G401.6 (cell line): ENCODE measurements around the gene STAG2.
"Not testable (repeated sequence)": the region's sequence is repeated elsewhere in the genome, so short reads cannot be mapped to it uniquely, and the experiment has no call there.

Experiments used
- FAIRE-seq: peaks from 2 replicates; lab custom pipeline; 2012; peaks lifted over from hg19 to GRCh38; lab: Jason Lieb, UNC

The STAG2 gene

DNA sequence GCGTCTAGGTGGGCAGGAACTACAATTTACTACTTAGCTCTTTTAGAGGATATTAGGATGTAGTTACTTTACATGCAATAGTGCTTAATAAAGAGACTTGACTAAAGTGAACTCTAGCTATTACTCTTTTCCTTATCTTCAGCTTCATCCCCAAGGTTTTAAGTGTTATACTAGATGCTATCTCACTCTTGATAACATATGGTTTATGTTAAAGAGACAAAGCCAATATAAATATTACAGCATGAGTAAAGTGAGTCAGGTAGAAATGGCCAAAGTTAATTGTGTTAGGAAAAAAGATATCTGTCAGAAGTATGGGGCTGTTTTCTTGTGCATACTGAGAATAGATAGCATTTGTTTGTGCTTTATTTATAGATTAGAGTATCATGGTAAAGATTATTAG, 80.5 kb downstream of the STAG2 start:
- FAIRE-seq: no peak

DNA sequence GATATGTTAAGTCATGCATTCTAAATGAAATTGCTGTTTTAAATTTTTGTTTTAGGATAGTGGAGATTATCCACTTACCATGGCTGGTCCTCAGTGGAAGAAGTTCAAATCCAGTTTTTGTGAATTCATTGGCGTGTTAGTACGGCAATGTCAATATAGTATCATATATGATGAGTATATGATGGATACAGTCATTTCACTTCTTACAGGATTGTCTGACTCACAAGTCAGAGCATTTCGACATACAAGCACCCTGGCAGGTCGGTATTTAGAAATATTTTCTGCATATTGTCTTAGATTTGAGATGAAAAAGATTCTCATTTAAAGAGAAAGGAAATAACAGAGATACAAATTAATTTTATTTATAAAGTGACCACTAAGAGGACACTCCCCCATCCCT, 83.6 kb downstream of the STAG2 start:
- FAIRE-seq: no peak

DNA sequence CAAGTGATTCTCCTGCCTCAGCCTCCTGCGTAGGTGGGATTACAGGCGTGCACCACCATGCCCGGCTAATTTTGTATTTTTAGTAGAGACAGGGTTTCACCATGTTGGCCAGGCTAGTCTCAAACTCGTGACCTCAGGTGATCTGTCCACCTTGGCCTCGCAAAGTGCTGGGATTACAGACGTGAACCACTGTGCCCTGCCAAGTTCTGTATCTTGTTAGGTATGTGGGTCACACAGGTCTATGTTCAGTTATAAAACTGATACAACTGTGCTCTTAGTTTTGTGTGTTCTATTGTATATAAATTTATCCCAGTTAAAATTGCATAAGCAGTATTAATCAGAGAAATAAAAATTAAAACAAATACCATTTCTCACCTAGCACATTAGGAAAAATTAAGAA, 122.9 kb downstream of the STAG2 start:
- FAIRE-seq: not testable (repeated sequence)

DNA sequence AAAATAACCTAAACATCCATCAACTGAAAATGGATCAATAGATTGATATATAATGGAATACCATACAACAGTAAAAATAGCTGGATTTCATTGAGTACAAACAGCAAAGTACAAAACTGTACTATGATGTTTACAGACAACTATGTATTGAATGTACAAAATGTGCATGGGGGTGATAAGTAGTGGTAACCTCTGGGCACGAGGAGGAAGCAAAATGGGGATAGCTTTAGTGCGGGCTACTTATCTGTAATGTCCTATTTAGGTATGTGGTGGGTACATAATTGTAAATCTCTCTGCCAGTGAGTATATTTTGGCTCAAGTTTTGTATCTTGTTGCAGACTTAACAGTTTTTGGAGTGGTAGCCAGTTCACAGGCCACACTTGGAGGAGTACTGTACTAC, 123.6 kb downstream of the STAG2 start:
- no peak for FAIRE-seq

DNA sequence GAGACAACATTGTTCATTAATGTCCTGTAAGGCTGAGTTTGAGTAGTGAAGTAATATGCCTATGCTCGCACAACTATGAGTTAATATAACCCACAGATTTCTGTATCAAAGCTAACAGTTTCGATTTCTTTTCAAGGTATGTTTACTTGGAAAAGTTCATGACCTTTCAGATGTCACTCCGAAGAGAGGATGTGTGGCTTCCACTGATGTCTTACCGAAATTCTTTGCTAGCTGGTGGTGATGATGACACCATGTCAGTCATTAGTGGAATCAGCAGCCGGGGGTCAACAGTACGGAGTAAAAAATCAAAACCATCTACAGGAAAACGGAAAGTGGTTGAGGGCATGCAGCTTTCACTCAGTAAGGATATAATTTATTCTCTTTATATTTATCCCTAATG, 124.9 kb downstream of the STAG2 start:
- FAIRE-seq: no peak

DNA sequence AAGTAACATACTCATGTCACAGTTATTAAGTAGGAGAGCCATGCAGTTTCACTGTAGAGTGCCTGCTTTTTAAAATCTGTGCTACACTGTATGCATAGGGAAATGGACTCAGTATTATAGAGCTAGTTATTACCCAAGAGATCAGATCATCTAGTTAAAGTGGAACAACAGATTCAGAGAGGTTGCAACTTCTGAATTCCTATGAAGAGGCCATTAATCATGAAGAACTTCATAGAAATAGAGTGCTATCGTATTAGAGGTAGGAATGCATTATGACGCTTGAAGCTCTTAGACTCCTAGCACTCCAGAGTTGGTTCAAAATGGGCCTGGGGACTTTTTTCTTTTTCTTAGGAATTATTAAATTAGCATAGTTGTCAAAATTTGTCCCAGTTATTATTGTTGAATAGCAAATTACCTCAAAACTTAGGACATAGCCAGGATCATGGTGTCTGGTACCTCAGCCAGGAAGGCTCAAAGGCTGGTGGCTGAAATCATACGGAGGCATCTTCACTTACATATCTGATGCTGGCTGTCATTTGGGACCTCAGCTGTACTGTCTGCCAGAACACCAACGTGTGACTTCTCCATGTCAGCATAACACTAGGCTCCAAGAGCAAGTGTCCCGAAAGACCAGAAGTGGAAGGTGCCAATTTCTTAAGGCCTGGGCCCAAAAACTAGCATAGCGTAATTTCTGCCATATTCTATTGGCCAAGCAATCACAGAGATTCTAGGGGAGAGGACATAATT, 125.7 kb downstream of the STAG2 start:
- FAIRE-seq: no peak

DNA sequence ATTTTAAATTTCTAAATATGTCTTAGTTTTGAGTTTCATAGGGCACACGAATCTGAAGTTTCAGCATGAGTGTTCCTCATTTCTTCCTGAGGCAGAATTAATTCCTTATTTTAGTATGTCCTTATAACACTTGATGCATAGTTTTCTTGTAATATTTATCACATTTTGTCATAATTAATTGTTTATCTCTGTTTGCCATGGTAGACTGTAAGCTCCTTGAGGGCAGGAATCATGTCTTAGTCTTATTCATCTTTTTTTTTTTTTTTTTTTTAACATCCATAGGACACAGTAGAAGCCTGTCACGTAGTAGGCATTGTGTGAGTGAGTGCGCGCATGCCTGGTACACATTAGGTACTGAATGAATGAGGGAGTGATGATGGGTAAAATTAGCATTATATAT, 131.7 kb downstream of the STAG2 start:
- no peak for FAIRE-seq

DNA sequence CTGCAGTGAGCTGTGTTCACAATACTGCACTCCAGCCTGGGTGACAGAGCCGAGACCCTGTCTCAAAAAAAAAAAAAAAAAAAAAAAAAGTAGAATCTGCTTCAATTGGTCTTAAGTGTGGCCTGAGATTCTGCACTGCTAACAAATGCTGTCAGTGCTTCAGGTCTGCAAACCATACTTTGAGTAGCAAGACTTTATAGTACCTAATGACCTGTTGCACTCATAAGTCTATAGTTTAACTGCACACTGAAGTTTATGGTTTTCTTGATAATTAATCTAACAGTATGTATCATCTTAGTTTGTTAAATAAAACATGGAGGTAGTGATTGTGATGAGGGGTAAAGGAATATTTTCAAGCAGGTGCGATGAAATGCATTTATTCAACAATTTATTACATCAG, 135.6 kb downstream of the STAG2 start:
- FAIRE-seq: no peak

DNA sequence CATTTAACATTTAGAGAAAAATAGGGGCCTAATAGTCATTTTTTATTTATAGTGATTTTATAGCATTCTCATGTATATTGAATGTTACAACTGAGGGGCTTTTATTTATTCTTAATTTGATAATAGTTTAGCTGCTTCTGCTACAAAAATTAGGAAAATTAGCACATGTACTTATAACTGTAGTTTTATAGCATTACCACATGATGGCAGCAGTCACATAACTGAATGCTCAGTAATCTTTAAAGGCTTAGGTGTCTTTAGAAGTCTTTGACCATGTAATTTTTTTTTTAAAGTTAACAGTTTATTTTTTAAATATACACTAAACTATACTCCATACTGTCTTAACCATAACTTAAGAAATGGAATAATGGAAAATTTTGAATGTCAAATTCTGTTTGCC, 136.6 kb downstream of the STAG2 start:
- peak; percentile 95 for FAIRE-seq

DNA sequence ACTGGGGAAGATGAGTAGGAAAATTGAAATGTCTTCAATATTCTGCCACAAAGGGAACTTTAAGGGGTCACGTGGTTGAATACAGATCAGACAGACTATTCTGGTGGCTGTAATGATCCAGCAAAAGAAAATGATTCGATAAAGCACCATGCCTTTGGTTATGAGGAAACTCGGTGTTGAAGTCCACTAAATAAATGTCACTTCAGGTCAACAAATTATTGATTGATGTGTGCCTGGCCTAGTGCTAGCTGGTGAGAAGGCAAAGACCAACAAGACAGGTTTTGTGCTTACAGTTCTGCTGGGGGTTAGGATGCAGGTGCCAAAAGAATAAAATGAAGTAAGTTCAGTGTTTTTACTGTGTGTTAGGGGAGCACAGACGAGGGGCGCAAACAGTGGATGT, 142.5 kb downstream of the STAG2 start:
- no peak for FAIRE-seq

DNA sequence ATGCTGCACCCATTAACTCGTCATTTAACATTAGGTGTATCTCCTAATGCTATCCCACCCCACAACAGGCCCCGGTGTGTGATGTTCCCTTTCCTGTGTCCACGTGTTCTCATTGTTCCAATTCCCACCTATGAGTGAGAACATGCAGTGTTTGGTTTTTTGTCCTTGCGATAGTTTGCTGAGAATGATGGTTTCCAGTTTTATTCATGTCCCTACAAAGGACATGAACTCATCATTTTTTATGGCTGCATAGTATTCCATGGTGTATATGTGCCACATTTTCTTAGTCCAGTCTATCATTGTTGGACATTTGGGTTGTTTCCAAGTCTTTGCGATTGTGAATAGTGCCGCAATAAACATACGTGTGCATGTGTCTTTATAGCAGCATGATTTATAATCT, 143.0 kb downstream of the STAG2 start:
- not testable (repeated sequence) for FAIRE-seq

DNA sequence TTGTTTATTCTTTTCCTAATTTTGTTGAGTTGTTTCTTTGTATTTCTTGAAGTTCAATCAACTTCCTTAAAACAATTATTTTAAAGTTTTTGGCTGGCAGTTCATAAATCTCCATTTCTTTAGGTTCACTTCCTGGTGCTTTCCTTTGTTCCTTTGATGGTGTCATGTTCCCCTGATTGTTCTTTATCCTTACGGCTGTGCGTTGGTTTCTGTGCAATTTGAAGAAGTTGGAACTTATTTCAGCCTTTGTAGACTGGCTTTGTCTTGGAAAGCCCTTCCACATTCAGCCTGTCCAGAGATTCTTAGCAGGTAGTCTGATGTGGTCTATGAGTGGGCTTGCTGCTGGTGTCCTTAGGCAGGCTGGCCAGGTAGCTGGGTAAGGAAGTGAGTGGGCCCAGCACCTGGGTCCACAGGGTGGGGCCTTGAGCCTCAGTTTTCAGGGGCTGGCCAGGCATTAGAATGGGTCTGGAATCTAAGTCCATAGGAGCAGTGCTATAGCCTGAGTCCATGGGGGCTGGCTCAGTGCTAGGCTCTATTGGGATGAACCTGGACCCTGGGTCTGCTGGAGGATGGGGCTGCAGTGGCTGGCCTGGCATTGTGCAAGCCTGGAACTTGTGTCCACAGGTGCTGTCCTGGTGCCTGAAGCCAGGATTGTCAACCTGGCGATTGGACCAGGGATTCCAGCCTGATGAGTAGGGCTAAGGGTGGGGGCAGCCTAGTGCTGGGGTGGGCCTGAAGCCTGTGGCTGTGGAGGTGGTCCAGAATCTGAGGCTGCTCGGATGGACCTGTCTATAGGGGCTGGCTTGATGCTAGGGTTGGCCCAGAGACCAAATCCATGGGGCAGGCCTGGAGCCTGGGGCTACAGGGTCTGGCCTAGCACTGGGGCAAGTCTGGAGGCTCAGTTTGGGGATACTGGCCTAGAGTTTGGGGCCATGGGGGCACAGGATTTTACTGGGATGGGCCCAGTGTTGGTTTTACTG, 152.4 kb downstream of the STAG2 start:
- FAIRE-seq: no peak

DNA sequence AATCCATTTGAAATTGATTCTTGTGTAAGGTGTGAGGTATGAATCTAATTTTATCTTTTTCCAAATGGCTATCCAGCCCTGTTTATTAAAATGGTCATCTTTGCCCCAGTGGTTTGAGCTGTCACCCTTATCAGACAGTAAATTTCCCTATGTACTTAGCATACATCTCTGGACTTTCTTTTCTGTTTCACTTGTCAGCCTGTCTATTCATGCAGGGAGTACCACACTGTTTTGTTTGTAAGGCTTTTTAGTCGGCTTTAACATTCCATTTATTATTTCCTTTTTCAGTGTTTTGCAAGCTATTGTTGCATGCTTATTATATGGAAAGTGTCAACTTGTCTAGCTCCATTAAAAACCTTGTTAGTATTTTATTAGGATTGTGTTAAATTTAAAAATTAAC, 155.8 kb downstream of the STAG2 start:
- no peak for FAIRE-seq

DNA sequence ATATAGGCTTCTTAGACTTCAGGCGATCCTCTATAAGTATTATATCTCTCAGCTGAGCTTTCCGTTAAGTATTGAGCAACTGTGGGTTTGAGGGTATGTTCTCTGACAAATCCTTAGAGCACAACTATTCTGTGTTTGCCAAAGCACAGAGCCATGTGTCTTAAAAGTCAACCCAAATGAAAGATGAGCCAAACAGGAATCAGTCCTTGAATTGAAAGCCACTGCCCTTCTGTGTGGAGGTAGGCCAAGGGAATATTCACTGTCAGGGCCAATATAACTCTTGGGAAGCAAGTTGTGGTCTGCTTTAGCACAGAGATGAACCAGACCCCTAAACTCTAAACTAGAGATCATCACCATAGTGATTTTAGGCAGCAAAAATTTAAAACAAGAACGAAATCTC, 164.0 kb downstream of the STAG2 start:
- FAIRE-seq: no peak

DNA sequence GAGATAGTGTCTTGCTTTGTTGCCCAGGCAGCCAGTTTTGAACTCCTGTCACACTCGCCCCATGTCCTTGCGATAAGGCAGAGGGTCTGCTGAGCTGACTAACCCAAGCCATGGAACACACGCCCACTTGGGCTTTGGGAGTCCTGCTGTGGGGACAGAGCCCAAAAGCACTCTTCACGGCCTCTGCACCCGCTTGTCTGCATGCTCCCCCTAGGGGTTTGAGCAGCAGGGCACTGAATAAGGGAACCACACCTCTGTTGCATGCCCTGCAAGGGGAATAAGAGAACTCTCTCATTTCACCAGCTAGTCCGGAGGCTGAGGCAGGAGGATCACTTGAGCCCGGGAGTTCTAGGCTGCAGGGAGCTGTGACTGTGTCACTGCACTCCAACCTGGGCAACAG, 166.0 kb downstream of the STAG2 start:
- FAIRE-seq: no peak

DNA sequence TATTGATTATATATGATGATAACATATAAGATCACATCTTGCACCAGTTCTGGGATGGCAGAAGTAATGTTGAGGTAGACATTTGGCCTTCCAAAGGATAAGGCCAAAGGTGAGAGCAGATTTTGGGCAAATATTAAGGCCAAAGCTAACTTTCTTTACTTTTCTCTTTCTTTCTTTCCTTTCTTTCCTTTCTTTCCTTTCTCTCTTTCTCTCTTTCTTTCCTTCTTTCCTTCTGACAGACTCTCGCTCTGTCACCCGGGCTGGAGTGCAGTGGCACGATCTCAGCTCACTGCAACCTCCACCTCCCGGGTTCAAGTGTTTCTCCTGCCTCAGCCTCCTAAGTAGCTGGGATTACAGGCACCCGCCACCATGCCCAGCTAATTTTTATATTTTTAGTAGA, 170.9 kb downstream of the STAG2 start:
- FAIRE-seq: not testable (repeated sequence)

DNA sequence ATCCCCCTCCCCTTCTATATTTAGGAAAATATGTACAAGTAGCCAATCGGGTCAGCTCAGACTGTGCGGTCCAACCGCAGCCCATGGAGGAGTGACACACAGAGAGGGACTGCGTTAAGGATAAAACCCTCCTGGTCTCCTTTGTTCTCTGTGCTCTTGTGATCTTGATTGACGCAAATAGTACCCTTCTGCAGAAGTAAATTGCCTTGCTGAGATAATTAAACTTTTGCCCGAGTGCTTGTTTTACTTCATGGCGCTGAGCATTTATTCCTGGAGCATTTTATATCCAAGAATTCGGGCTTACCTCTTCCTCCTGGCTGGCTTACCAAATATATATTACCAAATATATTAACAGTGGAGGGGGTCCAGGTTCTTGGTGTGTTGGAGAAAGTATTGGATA, 184.2 kb downstream of the STAG2 start:
- FAIRE-seq: no peak

DNA sequence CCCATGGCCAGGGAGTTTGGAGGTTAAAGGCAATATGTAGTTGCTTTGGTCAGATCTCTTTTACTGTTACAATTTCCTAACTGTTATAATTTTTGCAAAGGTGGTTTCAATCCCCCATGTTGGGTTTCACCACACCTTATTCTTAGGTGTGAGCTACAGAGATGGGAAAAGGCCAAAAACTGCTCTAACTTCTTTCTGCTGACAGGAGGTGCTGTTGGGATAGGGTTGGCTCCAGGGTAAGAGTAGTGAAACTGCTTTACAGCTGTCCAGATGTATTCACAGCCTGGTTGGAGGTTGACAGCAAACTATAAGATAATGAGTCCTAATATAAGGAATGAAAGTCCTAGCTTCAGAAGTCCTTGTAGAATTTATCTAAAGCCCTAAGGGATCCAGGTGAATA, 189.7 kb downstream of the STAG2 start:
- no peak for FAIRE-seq
